Upper lobe of left lung (tissue), 6 donors: ENCODE results near the gene TBC1D4. TPM values are rescaled to one million over a fixed set of nuclear protein-coding genes. Genes with fewer than 3 reads are reported as not detected.
"Not testable (repeated sequence)": the region's sequence is repeated elsewhere in the genome, so short reads cannot be mapped to it uniquely, and the experiment has no call there.

ENCODE experiments used
- ATAC-seq, 2 donors: fragments of 200-7000 bp; cut with Tn5 transposase; one replicate each; pipeline ENCODE4 v1.9.1; 2022; ENCODE audit warnings: mild to moderate bottlenecking in 2 of 2, moderate library complexity in 2 of 2; ENCODE audit not compliant: low FRiP score in 2 of 2
- DNase-seq, 2 donors: peaks; one replicate each; pipeline ENCODE4 v3.0.0-alpha.2; 2019 to 2020
- H3K27ac ChIP-seq, 4 donors: fragments of 200-600 bp; sonication (generic); one replicate each; pipeline ENCODE4 v1.5.1; 2016 to 2019
- H3K27me3 ChIP-seq, 4 donors: fragments of 200-600 bp; sonication (generic); one replicate each; pipeline ENCODE4 v1.5.1; 2017 to 2019
- H3K36me3 ChIP-seq, 4 donors: fragments of 200-600 bp; sonication (generic); one replicate each; pipeline ENCODE4 v1.5.1; 2016 to 2019
- H3K4me1 ChIP-seq, 4 donors: fragments of 200-600 bp; sonication (generic); one replicate each; pipeline ENCODE4 v1.5.1; 2018 to 2019
- H3K4me3 ChIP-seq, 4 donors: fragments of 200-600 bp; sonication (generic); one replicate each; pipeline ENCODE4 v1.5.1; 2017 to 2019; ENCODE audit warnings: mild to moderate bottlenecking in 2 of 4, moderate library complexity in 1 of 4
- H3K9me3 ChIP-seq, 4 donors: fragments of 200-600 bp; sonication (generic); one replicate each; pipeline ENCODE4 v1.5.1; 2018 to 2019
- CTCF ChIP-seq, 6 experiments: fragments of 450-650 bp in 4 of 6; fragments of 200-600 bp in 2 of 6; sonication (generic) in 2 of 6; IDR thresholded peaks; one replicate each; pipeline ENCODE4 v1.5.1; 2016 to 2019; ENCODE audit warnings: antibody characterized with exemption in 6 of 6
- EP300 ChIP-seq, 4 donors: sonication (generic); formaldehyde crosslinking; IDR thresholded peaks; one replicate each; pipeline ENCODE4 v1.5.1; 2017; ENCODE audit warnings: antibody characterized with exemption in 4 of 4, control low read depth in 2 of 4
- POLR2A ChIP-seq, 4 donors: fragments of 450-650 bp; IDR thresholded peaks; one replicate each; pipeline ENCODE4 v1.5.1; 2016 to 2017; ENCODE audit warnings: antibody characterized with exemption in 4 of 4, mild to moderate bottlenecking in 2 of 4
- POLR2AphosphoS5 ChIP-seq, 2 donors: sonication (generic); formaldehyde crosslinking; IDR thresholded peaks; one replicate each; pipeline ENCODE4 v1.5.1; 2017; ENCODE audit warnings: antibody characterized with exemption in 2 of 2
- WGBS, 2 donors: methylation state at CpG; one replicate each; pipeline ENCODE4 v1.1.5; 2017 to 2018; 5-methylcytosine and 5-hydroxymethylcytosine counted together
- total RNA-seq, 6 donors: library from RNA; depleted of rRNA in 4 of 6; stranded (reverse); fragments of >200 nt in 4 of 6; gene quantifications; one replicate each; pipeline versions ENCODE4 v1.1.0 to v1.2.1, GENCODE V29; 2016 to 2021
- donor health status: DM: no; HTN: no; CAD: no; lungs with moderate emphysema.
- donor health status: DM: no; HTN: yes; CAD: no; lungs with severe emphysema.

The TBC1D4 gene
- total RNA-seq, 6 donors from 2014 or later: 26.1 to 97.4 (median 30.7) TPM

- Histone ChIP-seq H3K27ac (no peak overlapping the region), H3K9me3 (no peaks in the 10 kb centered on the region), H3K4me1 (no peaks in the 10 kb centered on the region), H3K36me3 (peaks cover 0 to 7% (median 2%) of the 10 kb centered on the region in 4 donors), H3K27me3 (no peaks in the 10 kb centered on the region), H3K4me3 (no peak overlapping the region)
- ATAC-seq (no peak), DNase-seq (no peak)
- 82 to 85% methylated on average over 6 of the region's 6 CpGs for WGBS, 2 donors
- no peak for TF ChIP-seq CTCF (IDR thresholded peaks at IDR 0.05)
- TF ChIP-seq EP300 (IDR thresholded peaks at IDR 0.05): no peak
- no peak for TF ChIP-seq POLR2A (IDR thresholded peaks at IDR 0.05)
- TF ChIP-seq POLR2AphosphoS5 (IDR thresholded peaks at IDR 0.05): no peak
Observed at GRCh38 chr13:75307370-75307949, 174.5 kb downstream of the TBC1D4 start.

- not testable (repeated sequence) for H3K9me3 ChIP-seq, DNase-seq, H3K4me3 ChIP-seq, H3K36me3 ChIP-seq, ATAC-seq, H3K27me3 ChIP-seq, H3K27ac ChIP-seq, H3K4me1 ChIP-seq
- 94 to 100% methylated on average over 1 of the region's 1 CpG for WGBS, 2 donors
Observed at GRCh38 chr13:75306967-75307366, 175.0 kb downstream of the TBC1D4 start.

- no peaks in the 10 kb centered on the region for H3K27me3 ChIP-seq
- ATAC-seq: no peak
- no peak for TF ChIP-seq EP300 (IDR thresholded peaks at IDR 0.05)
- TF ChIP-seq CTCF (IDR thresholded peaks at IDR 0.05): no peak
- TF ChIP-seq POLR2A (IDR thresholded peaks at IDR 0.05): no peak
- TF ChIP-seq POLR2AphosphoS5 (IDR thresholded peaks at IDR 0.05): no peak
- no peak for DNase-seq
- no peaks in the 10 kb centered on the region for H3K4me1 ChIP-seq
- no peak overlapping the region for H3K27ac ChIP-seq
- no peaks in the 10 kb centered on the region for H3K9me3 ChIP-seq
- peaks cover 0 to 4% (median under 1%) of the 10 kb centered on the region in 4 donors for H3K36me3 ChIP-seq
- WGBS, 2 donors: 52 to 58% methylated on average over 2 of the region's 2 CpGs
- H3K4me3 ChIP-seq: no peak overlapping the region
Observed at GRCh38 chr13:75305059-75305458, 176.9 kb downstream of the TBC1D4 start.

- 81 to 90% methylated on average over 4 of the region's 4 CpGs for WGBS, 2 donors
- Histone ChIP-seq H3K36me3 (peaks cover 0 to 12% (median 2%) of the 10 kb centered on the region in 4 donors), H3K27ac (no peak overlapping the region), H3K9me3 (no peaks in the 10 kb centered on the region), H3K27me3 (no peaks in the 10 kb centered on the region), H3K4me3 (no peak overlapping the region), H3K4me1 (no peaks in the 10 kb centered on the region)
- DNase-seq (no peak), ATAC-seq (no peak)
- TF ChIP-seq POLR2A (IDR thresholded peaks at IDR 0.05) (no peak), POLR2AphosphoS5 (IDR thresholded peaks at IDR 0.05) (no peak), CTCF (IDR thresholded peaks at IDR 0.05) (no peak), EP300 (IDR thresholded peaks at IDR 0.05) (no peak)
Observed at GRCh38 chr13:75303263-75303662, 178.7 kb downstream of the TBC1D4 start.

GRCh38 chr13:75302071-75302698, 179.8 kb downstream of the TBC1D4 start:
- 75 to 76% methylated on average over 10 of the region's 10 CpGs for WGBS, 2 donors
- Histone ChIP-seq H3K36me3 (peaks cover 0 to 8% (median 2%) of the 10 kb centered on the region in 4 donors), H3K27me3 (no peaks in the 10 kb centered on the region), H3K4me3 (no peak overlapping the region), H3K4me1 (no peaks in the 10 kb centered on the region), H3K27ac (no peak overlapping the region), H3K9me3 (no peaks in the 10 kb centered on the region)
- DNase-seq: no peak
- ATAC-seq: no peak
- TF ChIP-seq POLR2AphosphoS5 (IDR thresholded peaks at IDR 0.05): no peak
- TF ChIP-seq POLR2A (IDR thresholded peaks at IDR 0.05): no peak
- no peak for TF ChIP-seq EP300 (IDR thresholded peaks at IDR 0.05)
- no peak for TF ChIP-seq CTCF (IDR thresholded peaks at IDR 0.05)
